Neuronal stem cell (in vitro differentiated cells): ENCODE measurements around the gene PCNX1.

Source experiments
- DNase-seq: peaks from one replicate; pipeline ENCODE4 v3.0.0-alpha.2; 2013; ENCODE audit warnings: low spot score
- H2AFZ ChIP-seq: one replicate; pipeline ENCODE4 v1.6.1; 2013; ENCODE audit warnings: mild to moderate bottlenecking, low read length, inconsistent platforms
- H2AK5ac ChIP-seq: 2 replicates; pipeline ENCODE4 v1.6.1; 2013; ENCODE audit warnings: low read depth, mild to moderate bottlenecking, inconsistent platforms, low read length, moderate library complexity, mixed read lengths
- H2BK120ac ChIP-seq: 2 replicates; pipeline ENCODE4 v1.6.1; 2013; ENCODE audit warnings: low read depth, mild to moderate bottlenecking, inconsistent platforms, low read length, moderate library complexity, mixed read lengths
- H2BK12ac ChIP-seq: one replicate; pipeline ENCODE4 v1.6.1; 2013; ENCODE audit warnings: low read length, inconsistent platforms
- H2BK15ac ChIP-seq: 2 replicates; pipeline ENCODE4 v1.6.1; 2013; ENCODE audit warnings: mild to moderate bottlenecking, low read length, inconsistent platforms, mixed read lengths
- H2BK5ac ChIP-seq: one replicate; pipeline ENCODE4 v1.6.1; 2013; ENCODE audit warnings: inconsistent platforms, mild to moderate bottlenecking, low read length, moderate library complexity
- H3K14ac ChIP-seq: one replicate; pipeline ENCODE4 v1.6.1; 2013; ENCODE audit warnings: low read length, inconsistent platforms
- H3K18ac ChIP-seq: 2 replicates; pipeline ENCODE4 v1.6.1; 2013; ENCODE audit warnings: low read length, inconsistent platforms
- H3K23ac ChIP-seq: 2 replicates; pipeline ENCODE4 v1.6.1; 2013; ENCODE audit warnings: low read depth, mild to moderate bottlenecking, mixed read lengths, low read length, inconsistent platforms; ENCODE audit not compliant: poor library complexity
- H3K27ac ChIP-seq: replicated peaks from 3 replicates; pipeline ENCODE4 v1.5.1; 2013; ENCODE audit warnings: low read length, inconsistent platforms
- H3K27me3 ChIP-seq, 3 experiments: 2 replicates each; pipeline ENCODE4 v1.6.1; 2013; ENCODE audit warnings: low read length in 3 of 3, mild to moderate bottlenecking in 2 of 3, inconsistent platforms in 1 of 3, low read depth in 1 of 3, mixed read lengths in 1 of 3, moderate library complexity in 1 of 3; ENCODE audit not compliant: control insufficient read depth in 3 of 3, insufficient read depth in 3 of 3
- H3K36me3 ChIP-seq, 2 donors: replicated peaks in 1 of 2; 2 replicates each; pipeline ENCODE4 v1.6.1; 2013; ENCODE audit warnings: low read length in 2 of 2; ENCODE audit not compliant: control insufficient read depth in 2 of 2, insufficient read depth in 2 of 2
- H3K4ac ChIP-seq: 2 replicates; pipeline ENCODE4 v1.6.1; 2013; ENCODE audit warnings: inconsistent platforms, mild to moderate bottlenecking, low read length, moderate library complexity
- H3K4me1 ChIP-seq, 2 donors: 1 replicate in 1 of 2; 2 replicates in 1 of 2; pipeline ENCODE4 v1.6.1; 2013; ENCODE audit warnings: low read length in 2 of 2, low read depth in 1 of 2; ENCODE audit not compliant: control insufficient read depth in 2 of 2, insufficient read depth in 1 of 2
- H3K4me2 ChIP-seq: one replicate; pipeline ENCODE4 v1.6.1; 2013; ENCODE audit warnings: mild to moderate bottlenecking, low read length, inconsistent platforms; ENCODE audit not compliant: insufficient read depth, poor library complexity, severe bottlenecking
- H3K4me3 ChIP-seq, 2 donors: 2 replicates each; pipeline ENCODE4 v1.5.1; 2013; ENCODE audit warnings: low read length in 2 of 2, mild to moderate bottlenecking in 2 of 2, inconsistent platforms in 1 of 2, moderate library complexity in 1 of 2
- H3K79me1 ChIP-seq: one replicate; pipeline ENCODE4 v1.6.1; 2013; ENCODE audit warnings: low read depth, mild to moderate bottlenecking, inconsistent platforms, low read length, moderate library complexity
- H3K9ac ChIP-seq: one replicate; pipeline ENCODE4 v1.6.1; 2013; ENCODE audit warnings: mild to moderate bottlenecking, low read depth, low read length, inconsistent platforms; ENCODE audit not compliant: poor library complexity
- H3K9me3 ChIP-seq, 2 donors: replicated peaks in 1 of 2; 2 replicates each; pipeline versions ENCODE3 to v1.6.1; 2013; ENCODE audit warnings: low read length in 2 of 2, mild to moderate bottlenecking in 2 of 2, inconsistent platforms in 1 of 2, low read depth in 1 of 2, mixed read lengths in 1 of 2, moderate library complexity in 1 of 2; ENCODE audit not compliant: control insufficient read depth in 2 of 2, insufficient read depth in 1 of 2
- H4K8ac ChIP-seq: one replicate; pipeline ENCODE4 v1.6.1; 2013; ENCODE audit warnings: low read depth, mild to moderate bottlenecking, inconsistent platforms, low read length, moderate library complexity
- H4K91ac ChIP-seq: one replicate; pipeline ENCODE4 v1.6.1; 2013; ENCODE audit warnings: low read length, low read depth, mild to moderate bottlenecking, inconsistent platforms; ENCODE audit not compliant: poor library complexity
- WGBS, 2 donors: extraction: QIAGEN DNeasy Blood & Tissue Kit; methylation state at CpG; one replicate each; pipeline ENCODE4 v1.1.7; 2013; ENCODE audit warnings: missing lambda C conversion rate in 2 of 2, mixed read lengths in 1 of 2; ENCODE audit not compliant: insufficient read length in 2 of 2, insufficient replicate concordance in 1 of 2; ENCODE audit errors: extremely low coverage in 2 of 2; 5-methylcytosine and 5-hydroxymethylcytosine counted together

Gene PCNX1

GRCh38 chr14:70947739-70948138, 40.5 kb downstream of the PCNX1 start:
- no CpG with 5 or more reads among the region's 8 CpGs for WGBS, 2 donors
- H2AK5ac ChIP-seq = no peak overlapping the region
- no peak overlapping the region for H3K23ac ChIP-seq
- no peak overlapping the region for H2BK12ac ChIP-seq
- no peak overlapping the region for H3K14ac ChIP-seq
- no peak overlapping the region for H4K91ac ChIP-seq
- peaks cover 21 to 71% of the 10 kb centered on the region in 2 donors for H3K36me3 ChIP-seq
- H3K9me3 ChIP-seq = peaks cover 21 to 73% of the 10 kb centered on the region in 2 donors
- H3K79me1 ChIP-seq = peaks cover 8% of the 10 kb centered on the region
- no peak overlapping the region for H3K27ac ChIP-seq
- no peak overlapping the region for H2AFZ ChIP-seq
- H3K4ac ChIP-seq = no peak overlapping the region
- H2BK120ac ChIP-seq = no peak overlapping the region
- no peak overlapping the region for H3K9ac ChIP-seq
- H2BK15ac ChIP-seq = no peak overlapping the region
- no peak for DNase-seq
- no peak overlapping the region for H4K8ac ChIP-seq
- H3K18ac ChIP-seq = no peak overlapping the region
- no peak overlapping the region for H3K4me3 ChIP-seq
- no peaks in the 10 kb centered on the region for H3K4me1 ChIP-seq
- H3K4me2 ChIP-seq = no peak overlapping the region
- H2BK5ac ChIP-seq = no peak overlapping the region
- H3K27me3 ChIP-seq = no peaks in the 10 kb centered on the region

DNA sequence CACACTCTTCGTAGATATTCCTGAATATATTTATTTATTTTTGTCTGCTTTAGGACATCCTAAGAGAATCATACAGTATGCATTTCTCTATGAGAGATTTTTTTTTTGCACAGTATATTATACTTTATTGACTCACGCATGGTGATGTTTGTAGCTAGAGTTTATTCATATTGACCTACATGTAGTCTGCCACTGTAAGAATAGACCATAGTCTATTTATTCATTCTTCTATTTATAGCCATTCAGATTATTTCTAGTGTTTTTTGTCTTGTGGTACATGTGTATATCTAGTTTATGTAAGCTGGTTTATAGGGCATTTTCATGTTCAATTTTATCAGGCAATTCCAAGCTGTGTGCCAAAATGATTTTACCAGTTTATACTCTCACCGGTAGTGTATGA, 45.2 kb downstream of the PCNX1 start:
- WGBS, 2 donors = no CpG with 5 or more reads among the region's 3 CpGs
- H4K8ac ChIP-seq = no peak overlapping the region

GRCh38 chr14:70954068-70954467, 46.8 kb downstream of the PCNX1 start:
- Histone ChIP-seq H3K27ac (no peak overlapping the region), H3K4me1 (no peaks in the 10 kb centered on the region), H4K91ac (no peak overlapping the region), H3K4me2 (no peak overlapping the region), H2AK5ac (no peak overlapping the region), H4K8ac (no peak overlapping the region), H3K4me3 (no peak overlapping the region), H2BK5ac (no peak overlapping the region), H3K9ac (no peak overlapping the region), H2BK15ac (no peak overlapping the region), H3K36me3 (peaks cover 4 to 64% of the 10 kb centered on the region in 2 donors), H2AFZ (no peak overlapping the region), H3K14ac (no peak overlapping the region), H2BK120ac (no peak overlapping the region), H3K23ac (no peak overlapping the region), H3K18ac (no peak overlapping the region), H3K4ac (no peak overlapping the region), H3K9me3 (peaks cover 3 to 19% of the 10 kb centered on the region in 2 donors), H2BK12ac (no peak overlapping the region), H3K79me1 (no peaks in the 10 kb centered on the region), H3K27me3 (no peaks in the 10 kb centered on the region)
- WGBS, 2 donors = no CpG with 5 or more reads among the region's 1 CpG
- DNase-seq = no peak

More for the DNA sequence above, 45.2 kb downstream of the PCNX1 start:
- Histone ChIP-seq H3K14ac (no peak overlapping the region), H3K27ac (no peak overlapping the region), H2AK5ac (no peak overlapping the region), H3K18ac (no peak overlapping the region), H3K4ac (no peak overlapping the region), H3K4me1 (no peaks in the 10 kb centered on the region), H2BK5ac (no peak overlapping the region), H2BK12ac (no peak overlapping the region), H4K91ac (no peak overlapping the region), H3K4me2 (no peak overlapping the region), H2BK120ac (no peak overlapping the region), H3K4me3 (no peak overlapping the region), H3K9ac (no peak overlapping the region), H2BK15ac (no peak overlapping the region), H3K36me3 (peaks cover 10 to 69% of the 10 kb centered on the region in 2 donors), H3K9me3 (peaks cover 6 to 32% of the 10 kb centered on the region in 2 donors), H2AFZ (no peak overlapping the region), H3K79me1 (no peaks in the 10 kb centered on the region), H3K23ac (no peak overlapping the region), H3K27me3 (no peaks in the 10 kb centered on the region)
- DNase-seq = no peak

DNA sequence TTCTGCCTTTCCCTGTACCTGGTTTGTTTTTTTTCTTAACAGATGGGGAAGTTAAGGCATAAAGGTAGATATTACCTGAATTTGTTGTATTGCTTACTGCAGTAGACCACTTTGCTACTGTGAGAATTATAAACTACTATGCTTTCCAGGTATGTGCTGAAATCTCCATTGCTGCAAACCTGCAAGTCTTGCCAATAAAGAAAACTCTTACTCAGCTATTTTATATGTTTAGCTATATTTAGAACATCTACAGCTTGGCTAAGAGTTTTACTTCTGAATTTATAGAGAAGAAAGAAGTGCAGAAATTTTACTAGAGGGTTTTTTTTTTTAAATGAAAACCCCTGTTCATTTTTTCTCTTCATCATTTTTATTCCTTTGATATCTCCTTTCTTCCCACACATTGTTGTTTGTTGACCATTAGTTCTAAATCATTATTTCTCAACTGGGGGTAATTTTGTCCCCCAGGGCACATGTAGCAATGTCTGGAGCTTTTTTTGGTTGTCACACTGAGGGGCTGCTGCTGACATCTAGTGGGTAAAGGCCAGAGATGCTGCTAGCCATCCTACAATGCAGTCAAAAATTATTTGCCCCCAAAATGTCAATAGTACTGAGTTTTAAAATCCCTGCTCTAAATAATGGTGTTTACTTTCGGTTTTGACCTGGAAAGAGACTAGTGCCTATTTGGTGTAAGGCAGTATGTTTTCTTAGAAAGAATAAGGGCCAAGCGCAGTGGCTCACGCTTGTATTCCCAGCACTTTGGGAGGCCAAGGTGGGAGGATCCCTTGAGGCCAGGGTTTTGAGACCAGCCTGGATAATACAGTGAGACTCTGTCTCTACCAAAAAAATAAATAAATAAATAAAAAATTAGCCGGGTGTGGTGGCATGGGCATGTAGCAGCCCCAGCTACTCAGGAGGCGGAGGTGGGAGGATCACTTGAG, 48.6 kb downstream of the PCNX1 start:
- no peak overlapping the region for H3K4me3 ChIP-seq
- H3K79me1 ChIP-seq = no peaks in the 10 kb centered on the region
- peaks cover 0 to 47% of the 10 kb centered on the region in 2 donors for H3K36me3 ChIP-seq
- H3K27ac ChIP-seq = no peak overlapping the region
- no peak overlapping the region for H2BK12ac ChIP-seq
- no peak overlapping the region for H2AFZ ChIP-seq
- H3K14ac ChIP-seq = no peak overlapping the region
- no peak overlapping the region for H2BK5ac ChIP-seq
- H2AK5ac ChIP-seq = no peak overlapping the region
- H4K8ac ChIP-seq = no peak overlapping the region
- H3K4me2 ChIP-seq = no peak overlapping the region
- H3K4ac ChIP-seq = no peak overlapping the region
- no peak for DNase-seq
- H2BK120ac ChIP-seq = no peak overlapping the region
- H2BK15ac ChIP-seq = no peak overlapping the region
- no peak overlapping the region for H3K9ac ChIP-seq
- no CpG with 5 or more reads among the region's 5 CpGs for WGBS, 2 donors
- peaks cover 0 to 4% of the 10 kb centered on the region in 2 donors for H3K9me3 ChIP-seq
- no peak overlapping the region for H3K18ac ChIP-seq
- no peak overlapping the region for H3K23ac ChIP-seq
- H3K27me3 ChIP-seq = no peaks in the 10 kb centered on the region
- no peaks in the 10 kb centered on the region for H3K4me1 ChIP-seq
- no peak overlapping the region for H4K91ac ChIP-seq
